ENCODE results near the gene ARL14.
A peak's percentile ranks its signal among the peaks of the same experiment; 100 is the strongest.

The ARL14 gene

DNA sequence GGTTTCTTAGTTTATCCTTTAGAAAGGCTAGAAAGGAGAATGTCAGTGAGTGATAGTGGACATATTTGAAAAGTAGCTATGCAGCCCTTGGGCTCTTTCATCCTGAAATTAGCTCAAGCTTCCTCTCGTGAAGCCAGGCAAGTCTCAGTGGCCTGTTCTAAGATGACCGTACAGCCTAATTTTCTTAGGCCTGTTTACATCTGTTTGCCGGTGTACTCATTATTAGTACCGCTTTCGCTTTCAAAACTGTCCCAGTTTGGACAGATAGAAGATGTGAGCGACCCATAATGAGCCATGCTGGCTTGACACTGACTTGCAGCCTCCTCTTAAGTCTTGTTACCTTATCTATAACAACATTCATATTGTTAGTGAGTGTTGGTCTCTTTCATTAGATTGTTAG lies 5.7 kb upstream of the ARL14 start:
- in situ Hi-C loops (cut with HindIII; ENCODE audit: low sequenced_read_pairs): no loop called here
- no peak for DNase-seq (ENCODE audit: low read depth, low spot score)
- TF ChIP-seq, protein P1, sequence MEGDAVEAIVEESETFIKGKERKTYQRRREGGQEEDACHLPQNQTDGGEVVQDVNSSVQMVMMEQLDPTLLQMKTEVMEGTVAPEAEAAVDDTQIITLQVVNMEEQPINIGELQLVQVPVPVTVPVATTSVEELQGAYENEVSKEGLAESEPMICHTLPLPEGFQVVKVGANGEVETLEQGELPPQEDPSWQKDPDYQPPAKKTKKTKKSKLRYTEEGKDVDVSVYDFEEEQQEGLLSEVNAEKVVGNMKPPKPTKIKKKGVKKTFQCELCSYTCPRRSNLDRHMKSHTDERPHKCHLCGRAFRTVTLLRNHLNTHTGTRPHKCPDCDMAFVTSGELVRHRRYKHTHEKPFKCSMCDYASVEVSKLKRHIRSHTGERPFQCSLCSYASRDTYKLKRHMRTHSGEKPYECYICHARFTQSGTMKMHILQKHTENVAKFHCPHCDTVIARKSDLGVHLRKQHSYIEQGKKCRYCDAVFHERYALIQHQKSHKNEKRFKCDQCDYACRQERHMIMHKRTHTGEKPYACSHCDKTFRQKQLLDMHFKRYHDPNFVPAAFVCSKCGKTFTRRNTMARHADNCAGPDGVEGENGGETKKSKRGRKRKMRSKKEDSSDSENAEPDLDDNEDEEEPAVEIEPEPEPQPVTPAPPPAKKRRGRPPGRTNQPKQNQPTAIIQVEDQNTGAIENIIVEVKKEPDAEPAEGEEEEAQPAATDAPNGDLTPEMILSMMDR (IDR thresholded peaks at IDR 0.05; ENCODE audit: low read depth, low read length): no peak
- no peak overlapping the region for H3K4me3 ChIP-seq (ENCODE audit: low read depth, low read length)

DNA sequence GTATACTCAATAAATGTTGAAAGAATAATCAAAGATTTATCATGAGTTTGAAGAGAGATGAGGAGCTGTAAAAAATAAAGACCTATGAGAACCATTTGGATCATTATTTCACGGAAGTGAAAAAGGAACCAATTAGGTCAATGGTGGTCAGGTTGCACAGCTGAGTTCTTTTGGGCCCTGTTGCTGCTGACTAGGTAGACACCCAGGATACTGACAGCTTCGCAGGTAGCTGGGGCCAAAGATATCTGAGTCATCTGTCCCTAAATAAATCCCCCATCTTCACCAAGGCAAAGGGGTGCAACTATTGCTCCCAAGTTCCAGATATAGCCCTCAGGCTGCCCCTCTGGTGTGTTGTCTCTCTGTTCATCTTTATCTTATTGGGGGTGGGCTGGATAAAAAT lies 5.0 kb upstream of the ARL14 start:
- TF ChIP-seq, protein P1 (IDR thresholded peaks at IDR 0.05; ENCODE audit: low read depth, low read length): no peak
- in situ Hi-C loops (cut with HindIII; ENCODE audit: low sequenced_read_pairs): no loop called here
- H3K4me3 ChIP-seq (ENCODE audit: low read depth, low read length): no peak overlapping the region
- no peak for DNase-seq (ENCODE audit: low read depth, low spot score)

DNA sequence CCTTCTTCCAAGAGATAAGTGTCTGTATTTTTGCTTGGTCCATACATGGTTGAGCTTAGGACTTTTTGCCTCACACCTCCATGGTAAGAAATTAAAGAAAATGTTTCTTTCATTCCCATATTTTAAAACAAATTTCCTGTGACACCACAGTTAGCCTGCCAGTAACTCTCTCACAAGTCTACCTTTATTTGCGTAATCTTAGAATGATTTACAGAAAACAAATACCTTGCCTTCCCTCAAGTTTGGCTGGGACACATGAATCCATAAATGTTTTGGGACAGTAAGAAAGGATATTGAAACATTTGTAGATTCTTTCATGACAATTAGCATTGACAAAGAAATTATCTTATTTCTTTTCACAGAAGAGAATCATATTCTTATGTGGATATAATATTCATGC lies 3.8 kb upstream of the ARL14 start:
- TF ChIP-seq, protein P1 (IDR thresholded peaks at IDR 0.05; ENCODE audit: low read depth, low read length): no peak
- DNase-seq (ENCODE audit: low read depth, low spot score): no peak

DNA sequence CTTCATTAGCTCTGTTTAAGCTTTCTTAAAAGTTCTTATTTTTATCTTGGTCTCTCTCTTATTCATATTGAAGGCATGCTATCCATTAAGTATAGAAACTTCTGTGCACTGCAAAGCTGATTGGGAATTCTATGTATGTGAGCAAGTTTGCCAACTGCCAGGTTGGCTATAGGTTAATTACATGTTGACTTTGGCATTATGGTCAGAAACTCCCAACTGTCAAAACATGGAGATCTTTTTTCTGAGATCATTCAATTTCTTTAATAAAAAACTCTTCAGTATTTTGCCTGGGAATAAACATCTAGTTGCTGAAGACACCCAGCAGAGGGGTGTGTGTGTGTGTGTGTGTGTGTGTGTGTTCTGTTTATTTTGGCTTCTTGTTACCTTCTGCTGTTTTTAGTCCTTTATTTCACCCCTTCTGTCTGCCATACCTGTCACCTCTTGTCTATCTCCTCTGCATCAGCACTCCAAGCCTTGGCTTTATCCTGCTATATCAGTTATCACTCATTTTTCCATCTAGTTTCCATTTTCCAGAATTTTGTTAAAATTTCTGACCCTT lies 1.3 kb upstream of the ARL14 start:
- no peak overlapping the region for H3K4me3 ChIP-seq (ENCODE audit: low read depth, low read length)
- in situ Hi-C loops (cut with HindIII; ENCODE audit: low sequenced_read_pairs): no loop called here
- peak; percentile 5 for DNase-seq (ENCODE audit: low read depth, low spot score)
- TF ChIP-seq, protein P1 (IDR thresholded peaks at IDR 0.05; ENCODE audit: low read depth, low read length): no peak

More for the DNA sequence above, 3.8 kb upstream of the ARL14 start:
- H3K4me3 ChIP-seq (ENCODE audit: low read depth, low read length): no peak overlapping the region
- in situ Hi-C loops (cut with HindIII; ENCODE audit: low sequenced_read_pairs): no loop called here

DNA sequence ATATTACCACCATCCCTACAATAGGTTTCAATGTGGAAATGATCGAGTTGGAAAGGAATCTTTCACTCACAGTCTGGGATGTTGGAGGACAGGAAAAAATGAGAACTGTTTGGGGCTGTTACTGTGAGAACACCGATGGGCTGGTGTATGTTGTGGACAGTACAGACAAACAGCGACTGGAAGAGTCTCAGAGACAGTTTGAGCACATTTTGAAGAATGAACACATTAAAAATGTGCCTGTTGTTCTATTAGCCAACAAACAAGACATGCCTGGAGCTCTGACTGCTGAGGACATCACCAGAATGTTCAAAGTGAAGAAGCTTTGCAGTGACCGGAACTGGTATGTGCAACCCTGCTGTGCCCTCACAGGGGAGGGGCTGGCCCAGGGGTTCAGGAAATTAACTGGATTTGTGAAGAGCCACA lies 510 bp downstream of the ARL14 start:
- DNase-seq (ENCODE audit: low read depth, low spot score): peak; percentile 22
- in situ Hi-C loops (cut with HindIII; ENCODE audit: low sequenced_read_pairs): no loop called here
- no peak overlapping the region for H3K4me3 ChIP-seq (ENCODE audit: low read depth, low read length)
- TF ChIP-seq, protein P1 (IDR thresholded peaks at IDR 0.05; ENCODE audit: low read depth, low read length): no peak

DNA sequence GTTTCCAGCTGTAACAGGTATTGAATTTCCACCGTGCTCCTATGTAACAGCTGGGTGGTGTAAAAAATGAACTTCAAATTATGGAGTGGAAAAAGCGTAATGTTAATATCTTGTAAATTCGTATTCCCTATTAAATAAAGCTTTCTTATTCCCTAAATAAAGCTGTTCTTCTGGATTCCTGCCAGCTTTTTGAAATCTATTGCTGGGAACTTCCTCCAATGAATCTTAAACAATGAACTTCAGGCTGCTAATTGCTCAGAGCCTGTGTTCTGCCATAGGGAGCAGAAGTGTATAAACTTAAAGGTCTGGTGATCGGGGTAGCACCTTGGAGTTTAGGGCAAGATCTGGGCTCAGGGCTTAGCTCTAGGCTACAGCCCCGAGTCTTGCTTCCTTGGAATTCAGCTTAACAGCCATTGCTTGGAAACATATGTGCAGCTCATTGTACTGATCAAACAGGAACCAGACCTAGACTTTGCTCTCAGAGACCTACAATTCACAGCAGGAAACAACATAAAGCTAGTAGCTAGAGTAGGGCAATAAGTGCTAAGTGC lies 1.4 kb downstream of the ARL14 start:
- in situ Hi-C loops (cut with HindIII; ENCODE audit: low sequenced_read_pairs): no loop called here
- DNase-seq (ENCODE audit: low read depth, low spot score): no peak
- TF ChIP-seq, protein P1 (IDR thresholded peaks at IDR 0.05; ENCODE audit: low read depth, low read length): no peak

More for the DNA sequence above, 1.4 kb downstream of the ARL14 start:
- no peak overlapping the region for H3K4me3 ChIP-seq (ENCODE audit: low read depth, low read length)
